ENCODE results near the gene HMCN1.

The HMCN1 gene

GRCh38 chr1:186144505-186144904 lies 410.3 kb downstream of the HMCN1 start:
- TF ChIP-seq POLR2AphosphoS5 (IDR thresholded peaks at IDR 0.05; ENCODE audit: low read depth, low read length) (no peak), FOXP2 (optimal IDR thresholded peaks at IDR 0.05; ENCODE audit: borderline replicate concordance, extremely low read depth, extremely low read length, insufficient read depth) (no peak), REST (IDR thresholded peaks at IDR 0.05; ENCODE audit: insufficient read depth in 1 of 2, low read depth in 2 of 2, low read length in 2 of 2) (no peak), TAF1 (IDR thresholded peaks at IDR 0.05; ENCODE audit: borderline replicate concordance, insufficient read depth, low read length) (no peak), SIN3A (IDR thresholded peaks at IDR 0.05; ENCODE audit: borderline replicate concordance, insufficient read depth, low read length) (no peak)

GRCh38 chr1:186146974-186147373 lies 412.8 kb downstream of the HMCN1 start:
- TF ChIP-seq SIN3A (IDR thresholded peaks at IDR 0.05; ENCODE audit: borderline replicate concordance, insufficient read depth, low read length): no peak
- TF ChIP-seq REST (IDR thresholded peaks at IDR 0.05; ENCODE audit: insufficient read depth in 1 of 2, low read depth in 2 of 2, low read length in 2 of 2): no peak
- no peak for TF ChIP-seq FOXP2 (optimal IDR thresholded peaks at IDR 0.05; ENCODE audit: borderline replicate concordance, extremely low read depth, extremely low read length, insufficient read depth)
- TF ChIP-seq POLR2AphosphoS5 (IDR thresholded peaks at IDR 0.05; ENCODE audit: low read depth, low read length): no peak
- no peak for TF ChIP-seq TAF1 (IDR thresholded peaks at IDR 0.05; ENCODE audit: borderline replicate concordance, insufficient read depth, low read length)

GRCh38 chr1:186149591-186149990 lies 415.4 kb downstream of the HMCN1 start:
- TF ChIP-seq FOXP2 (optimal IDR thresholded peaks at IDR 0.05; ENCODE audit: borderline replicate concordance, extremely low read depth, extremely low read length, insufficient read depth) (no peak), TAF1 (IDR thresholded peaks at IDR 0.05; ENCODE audit: borderline replicate concordance, insufficient read depth, low read length) (no peak), POLR2AphosphoS5 (IDR thresholded peaks at IDR 0.05; ENCODE audit: low read depth, low read length) (no peak), SIN3A (IDR thresholded peaks at IDR 0.05; ENCODE audit: borderline replicate concordance, insufficient read depth, low read length) (no peak), REST (IDR thresholded peaks at IDR 0.05; ENCODE audit: insufficient read depth in 1 of 2, low read depth in 2 of 2, low read length in 2 of 2) (no peak)

GRCh38 chr1:186152227-186152619 lies 418.0 kb downstream of the HMCN1 start:
- TF ChIP-seq SIN3A (IDR thresholded peaks at IDR 0.05; ENCODE audit: borderline replicate concordance, insufficient read depth, low read length) (no peak), POLR2AphosphoS5 (IDR thresholded peaks at IDR 0.05; ENCODE audit: low read depth, low read length) (no peak), FOXP2 (optimal IDR thresholded peaks at IDR 0.05; ENCODE audit: borderline replicate concordance, extremely low read depth, extremely low read length, insufficient read depth) (no peak), TAF1 (IDR thresholded peaks at IDR 0.05; ENCODE audit: borderline replicate concordance, insufficient read depth, low read length) (no peak), REST (IDR thresholded peaks at IDR 0.05; ENCODE audit: insufficient read depth in 1 of 2, low read depth in 2 of 2, low read length in 2 of 2) (no peak)
